NOMO-1 treated with dmso at 0.1 percent for 144 hours (cell line): ENCODE data around the gene NKAIN2.

Source experiments
- DNase-seq: peaks from one replicate; lab custom pipeline; 2025; ENCODE audit not compliant: unreplicated experiment; lab: John Stamatoyannopoulos, UW

NKAIN2 gene

DNA sequence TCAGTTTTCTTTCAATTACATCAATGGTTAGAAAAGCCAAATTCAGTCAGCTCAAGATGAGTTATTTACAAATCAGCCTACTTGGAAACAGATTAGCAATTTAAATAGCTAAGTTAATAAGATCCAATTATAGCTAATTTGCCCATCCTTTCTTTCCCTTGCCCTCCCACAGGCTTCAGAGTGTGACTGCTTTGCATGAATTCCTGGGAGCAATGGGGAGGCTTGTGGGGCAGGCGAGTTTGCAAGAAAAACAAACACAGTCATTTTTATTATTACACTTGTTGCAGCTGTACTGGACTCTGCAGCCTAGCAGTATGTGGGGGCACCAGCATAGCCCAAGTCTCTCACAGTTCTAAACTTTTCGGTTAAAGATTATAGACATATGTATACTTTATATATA lies 219.0 kb downstream of the NKAIN2 start:
- no peak for DNase-seq

DNA sequence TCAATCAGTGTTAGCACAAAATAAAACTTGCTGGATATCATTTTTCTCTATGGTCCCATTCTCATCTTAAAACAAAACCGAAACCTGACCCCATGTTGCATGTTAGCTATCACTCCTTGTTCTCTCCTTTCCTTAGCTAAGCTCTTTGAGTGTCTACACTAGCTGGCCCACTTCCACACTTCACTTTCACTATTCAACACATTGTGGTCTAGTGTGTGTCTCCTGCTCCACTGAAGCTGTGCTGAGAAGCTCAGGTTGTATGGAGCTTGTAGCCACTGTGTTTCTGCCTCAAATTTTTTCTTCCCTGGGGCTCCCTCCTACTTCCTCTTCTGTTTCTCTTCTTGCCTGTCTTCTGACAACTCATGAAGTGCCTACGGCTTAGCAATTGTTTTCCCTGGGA lies 223.0 kb downstream of the NKAIN2 start:
- peak; percentile 7 for DNase-seq

DNA sequence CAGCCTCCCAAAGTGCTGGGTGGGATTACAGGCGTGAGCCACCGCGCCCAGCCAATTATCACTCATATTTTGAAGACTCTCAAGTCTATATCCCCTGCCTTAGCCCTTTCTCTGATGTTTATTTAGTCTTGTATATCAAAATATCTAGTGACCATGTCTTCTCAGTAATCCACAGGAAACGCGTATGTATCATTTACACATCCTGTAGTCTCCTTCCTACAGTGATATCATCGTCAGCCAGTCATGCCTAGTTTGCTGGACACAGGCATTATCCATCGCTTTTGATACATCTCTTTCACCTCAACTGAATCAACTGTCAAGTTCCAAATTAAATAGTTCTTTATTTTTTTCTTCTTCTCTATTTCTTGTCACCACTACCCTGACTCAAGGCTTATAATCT lies 223.7 kb downstream of the NKAIN2 start:
- no peak for DNase-seq

DNA sequence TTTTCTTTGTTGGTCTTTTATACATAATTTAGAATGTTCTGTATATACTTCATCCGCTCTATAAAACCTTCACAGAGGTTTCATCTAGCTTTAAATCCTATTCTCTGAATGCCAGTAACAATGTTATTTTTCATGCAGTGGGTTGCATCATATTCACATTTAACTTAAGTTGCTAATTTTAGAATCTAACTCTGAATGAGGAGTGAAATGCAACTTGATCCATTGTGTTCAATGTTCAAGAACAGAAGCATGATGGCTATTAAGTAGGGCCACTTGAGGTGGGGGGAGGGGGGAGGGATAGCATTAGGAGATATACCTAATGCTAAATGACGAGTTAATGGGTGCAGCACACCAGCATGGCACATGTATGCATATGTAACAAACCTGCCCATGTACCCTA lies 224.5 kb downstream of the NKAIN2 start:
- DNase-seq = no peak

- DNase-seq = no peak
These were observed 225.9 kb downstream of the NKAIN2 start for GRCh38 chr6:124029567-124029966.

DNA sequence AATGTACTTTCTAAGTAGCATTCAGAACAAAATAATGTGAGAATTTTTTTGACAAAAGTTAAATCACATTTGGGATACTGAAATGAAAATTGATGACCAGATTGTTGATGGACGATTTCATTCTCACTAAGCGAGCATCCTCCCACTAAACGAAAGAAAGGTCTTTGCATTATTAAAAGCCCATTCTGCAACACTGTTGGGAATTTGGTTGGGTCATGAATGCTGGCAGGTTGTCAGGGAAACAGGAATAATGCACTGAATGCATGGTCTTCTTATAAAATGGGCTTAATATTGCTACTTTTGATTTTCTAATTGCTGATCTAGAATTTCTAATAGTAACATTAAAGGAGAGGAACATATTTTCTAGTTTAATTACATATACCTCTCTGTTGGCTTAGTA lies 229.8 kb downstream of the NKAIN2 start:
- no peak for DNase-seq

GRCh38 chr6:124036384-124036783 lies 232.7 kb downstream of the NKAIN2 start:
- no peak for DNase-seq

DNA sequence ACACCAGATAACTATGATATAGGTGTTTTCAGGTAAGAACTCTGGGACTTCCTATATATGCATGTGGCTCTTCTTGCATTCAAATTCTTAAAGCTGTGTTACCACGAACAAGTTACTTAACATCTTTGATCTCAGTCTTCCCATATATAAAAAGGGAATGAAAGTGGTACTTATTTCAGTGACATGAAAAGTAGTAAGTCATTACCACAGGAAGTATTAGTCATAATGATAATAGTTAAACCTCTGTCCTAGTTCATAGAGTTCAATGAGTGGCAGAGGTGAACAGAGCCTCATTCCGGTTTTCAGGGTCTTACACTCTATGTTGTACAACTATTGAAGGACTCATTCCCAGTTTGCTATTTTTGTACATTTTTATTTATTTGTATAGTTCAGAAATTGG lies 237.0 kb downstream of the NKAIN2 start:
- peak; percentile 53 for DNase-seq

DNA sequence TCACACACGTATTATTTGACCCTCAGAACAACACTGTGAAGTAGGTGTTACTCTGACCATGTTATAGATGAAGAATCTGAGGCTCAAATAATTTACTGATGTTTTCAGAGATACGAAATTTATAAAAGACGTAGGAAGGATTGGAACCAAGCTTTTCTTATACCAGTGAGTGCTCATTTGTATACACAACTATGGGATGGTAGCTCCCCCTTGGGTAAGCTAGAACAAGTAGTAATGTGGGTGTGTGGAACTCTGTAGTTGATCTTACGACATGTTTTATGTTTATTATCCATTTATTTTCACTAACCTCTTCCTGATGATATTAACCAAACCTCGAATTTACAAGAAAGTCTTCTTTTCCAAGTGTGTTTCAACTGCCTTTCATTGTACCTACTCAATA lies 248.5 kb downstream of the NKAIN2 start:
- DNase-seq = no peak

DNA sequence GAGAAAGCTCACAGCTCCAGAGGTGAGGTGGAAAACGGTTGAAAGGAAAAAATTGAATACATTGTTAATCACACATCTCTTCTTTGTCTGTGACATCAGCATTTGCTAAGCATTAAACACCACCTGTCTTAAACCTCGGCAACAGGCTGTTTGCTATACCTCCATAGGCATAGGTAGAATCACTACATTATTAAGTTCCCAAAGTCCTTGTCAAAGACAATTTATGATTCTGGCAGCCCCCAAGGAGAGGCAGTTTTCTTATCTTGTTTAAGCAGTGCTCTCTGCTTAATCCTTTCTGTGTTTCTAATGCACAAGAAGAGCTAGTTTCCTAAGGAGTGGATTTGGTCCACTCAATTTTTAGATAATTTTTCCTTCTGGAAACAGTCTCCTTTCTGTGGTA lies 249.7 kb downstream of the NKAIN2 start:
- no peak for DNase-seq

DNA sequence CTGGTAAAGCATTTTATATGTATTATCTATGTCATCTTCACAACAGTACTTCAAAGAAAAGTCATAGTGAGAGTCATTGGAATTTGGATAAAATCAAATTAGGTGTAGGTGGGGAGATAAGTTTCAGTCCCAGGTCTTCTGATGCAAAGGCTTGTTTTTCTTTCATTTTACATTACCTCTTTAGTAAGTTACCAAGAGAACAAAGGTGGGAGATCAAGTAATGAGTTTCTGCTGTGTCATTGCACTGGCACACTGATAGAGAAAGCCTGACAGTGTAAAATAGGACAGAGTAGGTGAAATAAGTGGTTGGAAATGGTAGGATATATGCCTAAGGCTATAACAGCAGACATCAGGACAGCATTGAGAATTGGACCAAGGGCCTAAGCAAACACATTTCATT lies 250.4 kb downstream of the NKAIN2 start:
- DNase-seq = no peak

DNA sequence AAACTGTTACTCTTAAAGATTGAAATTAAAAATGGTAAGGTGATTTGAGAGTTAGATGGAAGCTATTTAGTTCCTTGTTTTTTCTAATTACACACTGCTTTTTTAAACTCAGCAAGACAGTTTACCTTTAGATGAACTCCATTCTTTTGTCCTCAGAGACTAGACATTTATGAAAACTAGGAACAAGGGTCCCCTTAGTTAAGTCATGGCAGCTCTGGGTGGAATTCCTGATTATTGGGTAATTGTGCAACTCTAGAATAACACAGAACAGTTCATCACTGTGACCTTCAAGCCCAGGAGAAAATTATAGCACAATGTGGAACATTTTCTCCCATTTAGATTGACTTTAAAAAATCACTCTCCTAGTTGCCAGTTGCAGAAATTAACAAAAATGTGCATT lies 251.7 kb downstream of the NKAIN2 start:
- no peak for DNase-seq

GRCh38 chr6:124055963-124056362 lies 252.3 kb downstream of the NKAIN2 start:
- no peak for DNase-seq

GRCh38 chr6:124056407-124057334 lies 253.0 kb downstream of the NKAIN2 start:
- DNase-seq = no peak

DNA sequence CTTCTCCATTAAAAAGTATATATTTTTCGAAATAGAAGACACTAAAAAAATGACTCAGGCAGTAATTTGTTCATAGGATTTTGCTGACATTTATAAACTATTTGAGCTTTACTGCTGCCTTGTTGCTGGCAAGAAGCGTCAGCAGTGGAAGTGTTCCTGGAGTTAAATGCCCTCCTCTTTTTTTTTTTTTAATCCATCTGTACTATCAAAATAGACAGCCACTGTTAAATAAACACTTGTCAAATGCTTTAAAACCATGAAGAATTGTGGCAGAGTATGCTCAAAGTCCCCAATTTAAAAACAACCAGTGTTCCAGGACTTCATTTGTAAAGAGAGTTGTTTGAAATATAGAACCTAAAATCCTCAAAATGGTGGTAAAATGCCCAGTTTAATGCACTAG lies 253.8 kb downstream of the NKAIN2 start:
- no peak for DNase-seq

GRCh38 chr6:124064317-124065113 lies 260.9 kb downstream of the NKAIN2 start:
- DNase-seq = no peak

DNA sequence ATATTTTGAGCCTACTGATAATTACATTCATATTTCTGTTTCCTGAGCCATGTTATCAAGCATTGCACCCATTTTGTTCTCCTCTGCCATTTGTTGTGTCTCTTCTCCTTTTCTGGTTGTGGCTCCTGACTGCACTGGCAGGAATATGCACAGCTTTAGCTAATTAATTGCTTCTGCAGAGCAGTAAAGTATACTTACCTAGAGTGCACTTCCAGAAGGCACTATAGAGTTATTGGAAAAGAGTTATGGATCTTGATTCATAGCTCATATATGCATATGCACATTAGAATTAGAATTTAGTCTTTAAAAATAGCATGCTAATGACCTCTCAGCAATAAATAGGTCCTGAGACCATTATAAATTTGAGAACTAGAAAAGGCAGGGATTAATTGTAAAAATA lies 262.6 kb downstream of the NKAIN2 start:
- DNase-seq = no peak

DNA sequence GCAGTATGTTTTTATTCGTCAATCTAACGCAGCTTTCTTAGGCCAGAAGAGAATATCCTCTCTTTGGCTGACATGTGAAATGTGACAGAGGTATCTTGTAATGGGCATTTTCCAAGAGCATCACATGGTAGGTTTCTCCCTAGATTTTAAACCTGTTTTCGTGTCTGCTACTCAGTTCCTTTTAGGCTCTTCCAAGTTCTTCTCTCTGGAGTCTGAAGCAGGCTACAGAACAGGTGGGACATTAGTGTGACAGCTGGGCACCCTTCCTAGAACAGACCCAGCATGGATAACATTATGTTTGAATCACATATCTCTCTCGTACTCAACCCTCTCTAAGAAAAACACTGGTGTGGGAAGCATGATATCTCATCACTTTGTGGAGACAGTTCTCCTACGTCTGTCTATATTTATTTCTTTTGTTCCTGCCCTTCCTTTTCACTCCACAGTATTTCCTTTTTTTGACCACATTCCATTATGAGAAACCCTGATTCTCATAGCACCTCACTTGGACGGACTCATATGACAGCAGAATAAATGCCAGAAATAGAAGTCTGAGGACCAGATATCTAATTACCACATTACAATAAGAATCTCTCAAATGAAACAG lies 263.4 kb downstream of the NKAIN2 start:
- no peak for DNase-seq

GRCh38 chr6:124069230-124069950 lies 265.7 kb downstream of the NKAIN2 start:
- no peak for DNase-seq

GRCh38 chr6:124073021-124073420 lies 269.4 kb downstream of the NKAIN2 start:
- no peak for DNase-seq
